HG03135 (cell line): ENCODE data around the gene CACNA1B.
"Not testable (repeated sequence)": the region's sequence is repeated elsewhere in the genome, so short reads cannot be mapped to it uniquely, and the experiment has no call there.

Experiments used
- ATAC-seq: cut with Tn5 transposase; IDR thresholded peaks from one replicate; pipeline ENCODE4 v1.9.1; 2021; ENCODE audit warnings: mild to moderate bottlenecking, moderate library complexity; ENCODE audit not compliant: unreplicated experiment

Gene CACNA1B

GRCh38 chr9:137877506-137878122 is at the start of gene CACNA1B:
TSS of gene CACNA1B (plus strand) at chr9:137877782. CDS start at chr9:137877934, 152 bp downstream.
- not testable (repeated sequence) for ATAC-seq

GRCh38 chr9:137827908-137828526 is 49.6 kb upstream of the CACNA1B start:
- ATAC-seq = no peak

- ATAC-seq = no peak
These were observed 48.9 kb upstream of the CACNA1B start for GRCh38 chr9:137828527-137829259.

- no peak for ATAC-seq
These were observed 48.2 kb upstream of the CACNA1B start for GRCh38 chr9:137829260-137829996.

GRCh38 chr9:137832191-137832700 is 45.3 kb upstream of the CACNA1B start:
- ATAC-seq = no peak

- ATAC-seq = no peak
These were observed 44.6 kb upstream of the CACNA1B start for GRCh38 chr9:137832830-137833590.

- ATAC-seq = no peak
These were observed 43.6 kb upstream of the CACNA1B start for GRCh38 chr9:137833721-137834613.

- no peak for ATAC-seq
These were observed 42.6 kb upstream of the CACNA1B start for GRCh38 chr9:137834846-137835546.

- no peak for ATAC-seq
These were observed 41.3 kb upstream of the CACNA1B start for GRCh38 chr9:137836151-137836830.

- no peak for ATAC-seq
These were observed 40.7 kb upstream of the CACNA1B start for GRCh38 chr9:137836831-137837241.

GRCh38 chr9:137837345-137838278 is 40.0 kb upstream of the CACNA1B start:
- ATAC-seq = no peak

GRCh38 chr9:137838576-137838975 is 39.0 kb upstream of the CACNA1B start:
- no peak for ATAC-seq

GRCh38 chr9:137843355-137843754 is 34.2 kb upstream of the CACNA1B start:
- ATAC-seq = no peak

- ATAC-seq = no peak
These were observed 25.9 kb upstream of the CACNA1B start for GRCh38 chr9:137851516-137852267.

- ATAC-seq = no peak
These were observed 24.1 kb upstream of the CACNA1B start for GRCh38 chr9:137853392-137853995.

- no peak for ATAC-seq
These were observed 17.2 kb upstream of the CACNA1B start for GRCh38 chr9:137860361-137860760.
